Measurements from ENCODE around the gene CHMP3.
"Not testable (repeated sequence)": the region's sequence is repeated elsewhere in the genome, so short reads cannot be mapped to it uniquely, and the experiment has no call there.

GRCh38 chr2:86549440-86549839 is 13.8 kb downstream of the CHMP3 start:
- not testable (repeated sequence) for TF ChIP-seq POLR2AphosphoS5 (IDR thresholded peaks at IDR 0.05); RAD21 (conservative IDR thresholded peaks at IDR 0.05); SMC3 (conservative IDR thresholded peaks at IDR 0.05; ENCODE audit: poor library complexity); EZH2 (IDR thresholded peaks at IDR 0.05; ENCODE audit: borderline replicate concordance, insufficient read depth, low read length, poor library complexity, severe bottlenecking)
- TF ChIP-seq, protein P1, sequence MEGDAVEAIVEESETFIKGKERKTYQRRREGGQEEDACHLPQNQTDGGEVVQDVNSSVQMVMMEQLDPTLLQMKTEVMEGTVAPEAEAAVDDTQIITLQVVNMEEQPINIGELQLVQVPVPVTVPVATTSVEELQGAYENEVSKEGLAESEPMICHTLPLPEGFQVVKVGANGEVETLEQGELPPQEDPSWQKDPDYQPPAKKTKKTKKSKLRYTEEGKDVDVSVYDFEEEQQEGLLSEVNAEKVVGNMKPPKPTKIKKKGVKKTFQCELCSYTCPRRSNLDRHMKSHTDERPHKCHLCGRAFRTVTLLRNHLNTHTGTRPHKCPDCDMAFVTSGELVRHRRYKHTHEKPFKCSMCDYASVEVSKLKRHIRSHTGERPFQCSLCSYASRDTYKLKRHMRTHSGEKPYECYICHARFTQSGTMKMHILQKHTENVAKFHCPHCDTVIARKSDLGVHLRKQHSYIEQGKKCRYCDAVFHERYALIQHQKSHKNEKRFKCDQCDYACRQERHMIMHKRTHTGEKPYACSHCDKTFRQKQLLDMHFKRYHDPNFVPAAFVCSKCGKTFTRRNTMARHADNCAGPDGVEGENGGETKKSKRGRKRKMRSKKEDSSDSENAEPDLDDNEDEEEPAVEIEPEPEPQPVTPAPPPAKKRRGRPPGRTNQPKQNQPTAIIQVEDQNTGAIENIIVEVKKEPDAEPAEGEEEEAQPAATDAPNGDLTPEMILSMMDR (IDR thresholded peaks at IDR 0.05; ENCODE audit: poor library complexity, severe bottlenecking): not testable (repeated sequence)
- TF ChIP-seq, protein P2, sequence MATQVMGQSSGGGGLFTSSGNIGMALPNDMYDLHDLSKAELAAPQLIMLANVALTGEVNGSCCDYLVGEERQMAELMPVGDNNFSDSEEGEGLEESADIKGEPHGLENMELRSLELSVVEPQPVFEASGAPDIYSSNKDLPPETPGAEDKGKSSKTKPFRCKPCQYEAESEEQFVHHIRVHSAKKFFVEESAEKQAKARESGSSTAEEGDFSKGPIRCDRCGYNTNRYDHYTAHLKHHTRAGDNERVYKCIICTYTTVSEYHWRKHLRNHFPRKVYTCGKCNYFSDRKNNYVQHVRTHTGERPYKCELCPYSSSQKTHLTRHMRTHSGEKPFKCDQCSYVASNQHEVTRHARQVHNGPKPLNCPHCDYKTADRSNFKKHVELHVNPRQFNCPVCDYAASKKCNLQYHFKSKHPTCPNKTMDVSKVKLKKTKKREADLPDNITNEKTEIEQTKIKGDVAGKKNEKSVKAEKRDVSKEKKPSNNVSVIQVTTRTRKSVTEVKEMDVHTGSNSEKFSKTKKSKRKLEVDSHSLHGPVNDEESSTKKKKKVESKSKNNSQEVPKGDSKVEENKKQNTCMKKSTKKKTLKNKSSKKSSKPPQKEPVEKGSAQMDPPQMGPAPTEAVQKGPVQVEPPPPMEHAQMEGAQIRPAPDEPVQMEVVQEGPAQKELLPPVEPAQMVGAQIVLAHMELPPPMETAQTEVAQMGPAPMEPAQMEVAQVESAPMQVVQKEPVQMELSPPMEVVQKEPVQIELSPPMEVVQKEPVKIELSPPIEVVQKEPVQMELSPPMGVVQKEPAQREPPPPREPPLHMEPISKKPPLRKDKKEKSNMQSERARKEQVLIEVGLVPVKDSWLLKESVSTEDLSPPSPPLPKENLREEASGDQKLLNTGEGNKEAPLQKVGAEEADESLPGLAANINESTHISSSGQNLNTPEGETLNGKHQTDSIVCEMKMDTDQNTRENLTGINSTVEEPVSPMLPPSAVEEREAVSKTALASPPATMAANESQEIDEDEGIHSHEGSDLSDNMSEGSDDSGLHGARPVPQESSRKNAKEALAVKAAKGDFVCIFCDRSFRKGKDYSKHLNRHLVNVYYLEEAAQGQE (IDR thresholded peaks at IDR 0.05; ENCODE audit: borderline replicate concordance): not testable (repeated sequence)

All from neural cell (in vitro differentiated cells).